ENCODE data around the gene MFSD11.
"Not testable (repeated sequence)": the region's sequence is repeated elsewhere in the genome, so short reads cannot be mapped to it uniquely, and the experiment has no call there.

Gene MFSD11

DNA sequence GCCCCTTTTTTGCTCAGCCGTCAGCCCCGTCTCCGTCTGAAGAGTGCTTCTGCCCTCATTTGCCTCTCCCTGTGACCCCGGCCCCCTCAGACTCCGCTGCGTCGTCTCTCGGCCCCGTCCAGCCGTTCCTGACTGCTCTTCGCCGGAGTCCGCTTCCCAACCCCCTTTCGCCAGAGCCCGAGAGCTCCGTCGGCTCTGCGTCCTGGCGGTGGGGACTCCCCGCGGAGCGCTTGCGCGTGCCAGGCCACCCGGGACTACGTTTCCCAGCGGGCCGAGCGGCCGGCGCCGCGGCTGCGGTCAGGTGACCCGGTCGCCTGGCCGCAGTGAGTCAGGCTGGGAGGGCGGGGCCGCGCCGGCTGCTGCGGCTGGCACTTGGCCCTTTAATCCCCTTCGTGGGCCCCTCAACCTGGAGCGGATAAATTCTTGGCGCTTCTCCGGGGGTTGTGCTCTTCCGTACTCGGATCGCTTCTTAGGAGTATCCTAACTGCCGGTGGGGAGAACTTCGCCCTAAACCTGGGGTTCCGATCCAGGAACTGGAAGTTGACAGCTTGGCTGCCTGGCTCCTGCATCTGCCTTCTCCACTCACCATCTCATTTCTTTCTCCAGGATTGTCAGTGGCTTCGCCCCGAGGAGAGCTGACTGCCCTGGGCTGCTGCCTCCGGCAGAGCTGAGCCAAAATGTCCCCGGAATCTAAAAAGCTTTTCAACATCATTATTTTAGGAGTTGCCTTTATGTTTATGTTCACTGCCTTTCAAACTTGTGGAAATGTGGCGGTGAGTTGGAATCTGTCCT, at the start of gene MFSD11:
TSS of gene MFSD11 (plus strand) at position 444 of the 792 bp plus-strand sequence. CDS start at position 678, 234 bp downstream.
- DNase-seq (ENCODE audit: low spot score): peak; percentile 94

DNA sequence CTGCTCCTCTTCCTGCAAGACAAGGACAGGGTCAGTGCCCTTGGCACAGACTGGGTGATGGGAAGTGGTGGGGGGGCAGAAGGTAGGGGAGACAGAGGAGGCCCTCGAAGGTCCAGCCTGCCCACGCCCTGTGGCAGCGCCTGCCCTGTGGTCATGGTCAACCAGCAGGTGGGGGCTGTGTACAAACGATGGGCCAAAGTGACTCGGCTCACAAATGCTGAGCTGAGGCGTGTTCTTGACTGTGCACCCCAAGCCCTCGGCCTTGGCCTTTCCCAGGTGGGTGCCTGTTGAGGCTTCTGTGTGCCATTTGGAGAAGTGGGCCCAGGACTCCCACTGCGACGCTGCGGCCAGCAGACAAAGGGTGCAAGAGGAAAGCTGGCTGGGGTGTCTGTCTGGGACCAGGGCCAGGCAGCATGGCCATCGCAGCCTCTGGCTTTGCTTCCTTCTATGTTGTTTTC, 49.7 kb upstream of the MFSD11 start:
- DNase-seq (ENCODE audit: low spot score): no peak

DNA sequence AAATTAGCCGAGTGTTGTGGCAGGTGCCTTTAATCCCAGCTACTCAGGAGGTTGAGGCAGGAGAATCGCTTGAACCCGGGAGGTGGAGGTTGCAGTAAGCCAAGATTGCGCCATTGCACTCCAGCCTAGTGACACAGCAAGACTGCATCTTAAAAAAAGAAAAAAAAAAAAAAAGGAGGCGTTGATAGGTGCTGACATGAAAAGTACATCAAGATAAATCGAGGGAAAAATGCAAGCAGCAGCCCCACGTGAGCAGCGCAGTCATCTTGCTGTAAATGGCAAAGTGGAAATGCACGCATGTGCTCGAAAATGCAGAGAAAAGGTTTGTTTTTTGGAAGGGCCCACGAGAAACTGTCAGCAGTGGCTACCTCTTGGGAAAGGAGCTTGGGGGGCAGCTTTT, 48.1 kb upstream of the MFSD11 start:
- DNase-seq (ENCODE audit: low spot score): no peak

DNA sequence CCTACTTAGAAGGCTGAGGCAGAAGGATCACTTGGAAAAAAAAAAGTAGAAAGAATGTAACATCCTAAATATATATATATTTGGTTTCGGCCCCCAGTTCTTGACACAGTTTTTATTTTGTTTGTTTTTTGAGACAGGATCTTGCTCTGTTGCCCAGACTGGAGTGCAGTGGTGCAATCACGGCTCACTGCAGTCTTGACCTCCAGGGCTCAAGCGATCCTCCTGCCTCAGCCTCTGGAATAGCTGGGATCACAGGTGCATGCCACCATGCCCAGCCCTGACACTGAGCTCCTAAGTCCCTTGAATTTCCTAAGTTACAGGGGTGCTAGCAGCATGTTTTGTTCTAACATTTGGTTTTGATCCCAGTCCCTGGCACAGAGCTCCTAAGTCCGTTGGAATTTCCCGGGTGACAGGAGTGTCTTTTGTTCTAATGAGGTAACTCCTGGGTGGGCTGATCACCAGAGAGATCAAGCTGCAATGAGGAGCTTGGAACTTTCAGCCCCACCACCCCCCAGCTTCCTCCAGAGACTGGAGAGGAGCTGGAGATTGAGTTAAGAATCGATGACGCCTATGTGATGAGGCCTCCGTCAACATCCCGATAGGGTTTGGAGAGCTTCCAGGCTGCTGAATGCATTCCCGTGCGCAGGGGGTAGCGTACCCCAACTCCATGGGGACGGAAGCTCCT, 47.2 kb upstream of the MFSD11 start:
- DNase-seq (ENCODE audit: low spot score): no peak

DNA sequence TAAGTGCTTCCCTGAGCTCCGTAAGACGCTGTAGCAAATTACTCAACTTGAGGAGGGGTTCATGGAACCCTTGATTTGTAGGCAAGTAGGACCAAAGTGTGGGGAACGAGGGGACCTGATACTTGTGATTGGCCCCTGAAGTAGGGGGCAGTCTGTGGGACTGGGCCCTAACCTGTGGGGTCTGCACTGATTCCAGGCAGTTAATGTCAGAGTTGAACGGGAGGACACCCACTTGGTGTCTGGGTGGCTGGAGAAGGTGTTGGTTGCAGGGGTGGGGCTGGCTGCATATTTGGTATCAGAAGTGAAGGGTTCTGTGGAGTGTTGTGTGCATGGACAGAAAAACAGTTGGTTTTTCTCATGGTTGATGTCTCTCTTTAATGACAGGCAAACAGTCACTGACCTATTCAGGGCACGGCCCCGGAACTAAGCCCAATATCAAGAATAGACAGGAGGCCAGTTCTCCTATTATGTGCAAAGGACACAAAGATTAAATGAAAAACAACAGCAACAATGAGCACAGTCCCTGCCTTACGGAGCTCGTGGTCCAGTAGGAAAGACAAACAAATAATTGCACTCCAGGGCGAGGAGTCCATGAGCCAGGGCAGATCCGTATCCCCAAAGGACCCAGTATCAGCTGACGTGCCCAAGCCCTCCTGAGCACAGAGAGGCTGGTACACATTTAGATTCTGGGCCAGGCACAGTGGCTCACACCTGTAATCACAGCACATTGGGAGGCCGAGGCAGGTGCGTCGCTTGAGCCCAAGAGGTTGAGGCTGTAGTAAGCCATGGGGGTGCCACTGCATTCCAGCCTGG, 46.3 kb upstream of the MFSD11 start:
- no peak for DNase-seq (ENCODE audit: low spot score)

DNA sequence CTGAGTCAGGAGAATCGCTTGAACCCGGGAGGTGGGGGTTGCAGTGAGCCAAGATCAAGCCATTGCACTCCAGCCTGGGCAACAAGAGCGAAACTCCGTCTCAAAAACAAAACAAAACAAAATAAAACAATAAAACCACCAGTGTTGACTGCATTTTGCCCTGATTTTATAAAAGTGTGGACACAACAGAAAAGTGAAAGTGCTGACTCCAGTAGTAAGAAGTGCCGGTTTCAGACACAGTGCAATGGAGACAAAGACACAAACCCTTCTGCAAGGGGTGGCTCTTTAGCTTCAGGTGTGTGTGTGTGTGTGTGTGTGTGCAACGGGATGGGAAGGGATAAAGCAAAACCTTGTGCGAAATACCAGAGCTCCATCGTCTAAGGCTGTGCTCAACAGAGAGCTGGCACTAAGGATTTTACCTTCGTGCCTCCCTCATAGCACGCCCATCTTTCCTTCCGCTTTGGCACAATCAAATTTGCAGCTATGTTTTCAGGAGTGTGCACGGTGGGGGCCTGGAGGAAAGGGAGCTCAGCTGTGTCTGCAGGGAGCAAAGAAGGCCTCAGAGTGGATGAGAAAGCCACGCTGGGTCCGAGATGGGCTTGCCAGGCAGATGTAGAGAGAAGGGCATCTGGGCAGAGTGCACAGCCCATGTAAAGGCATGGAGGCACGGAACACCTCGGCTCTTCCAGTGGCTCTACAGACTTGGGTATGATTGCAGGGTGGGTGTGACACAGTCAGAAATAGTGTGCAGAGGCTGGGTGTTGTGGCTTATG, 42.7 kb upstream of the MFSD11 start:
- no peak for DNase-seq (ENCODE audit: low spot score)

DNA sequence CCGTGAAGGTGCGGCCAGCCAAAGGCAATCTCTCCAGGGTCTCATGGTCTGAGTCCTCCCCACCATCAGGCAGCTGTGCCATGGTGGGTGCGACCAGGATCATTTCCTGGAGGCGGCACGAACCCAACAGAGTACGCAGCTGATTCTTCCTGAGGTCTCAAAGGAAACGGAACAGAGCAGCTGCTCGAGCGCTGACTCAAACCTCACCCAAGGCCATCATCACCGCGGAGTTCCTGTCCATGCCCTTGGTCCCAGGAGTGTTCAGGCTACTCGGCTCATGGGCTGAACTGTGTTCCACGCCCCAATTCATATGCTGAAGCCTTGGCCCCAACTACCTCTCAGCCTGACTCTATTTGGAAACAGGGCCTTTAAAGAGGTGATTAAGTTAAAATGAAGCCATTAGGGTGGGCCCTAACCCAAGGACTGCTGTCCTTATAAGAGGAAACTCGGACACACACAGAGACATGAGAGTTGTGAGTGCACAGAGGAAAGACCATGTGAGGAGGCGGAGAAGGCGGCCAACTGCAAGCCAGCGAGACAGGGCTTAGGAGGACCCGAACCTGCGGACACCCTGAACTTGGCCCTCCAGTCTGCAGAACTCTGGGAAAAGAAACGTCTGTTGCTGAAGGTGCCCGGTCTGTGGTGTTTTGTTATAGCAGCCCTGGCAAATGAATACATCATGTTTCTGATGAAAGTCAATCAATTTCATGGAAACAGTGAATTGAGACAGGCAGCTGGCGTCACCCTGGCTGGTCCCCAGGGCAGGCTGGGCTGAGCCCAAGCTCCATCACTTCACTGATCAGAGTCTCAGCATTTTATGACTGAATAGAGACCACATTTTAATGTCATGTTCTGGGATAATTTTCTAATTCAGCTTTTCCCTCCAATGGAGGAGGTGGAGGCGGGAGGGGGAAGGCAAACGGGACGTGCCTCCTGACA, 40.9 kb upstream of the MFSD11 start:
- DNase-seq (ENCODE audit: low spot score): no peak

DNA sequence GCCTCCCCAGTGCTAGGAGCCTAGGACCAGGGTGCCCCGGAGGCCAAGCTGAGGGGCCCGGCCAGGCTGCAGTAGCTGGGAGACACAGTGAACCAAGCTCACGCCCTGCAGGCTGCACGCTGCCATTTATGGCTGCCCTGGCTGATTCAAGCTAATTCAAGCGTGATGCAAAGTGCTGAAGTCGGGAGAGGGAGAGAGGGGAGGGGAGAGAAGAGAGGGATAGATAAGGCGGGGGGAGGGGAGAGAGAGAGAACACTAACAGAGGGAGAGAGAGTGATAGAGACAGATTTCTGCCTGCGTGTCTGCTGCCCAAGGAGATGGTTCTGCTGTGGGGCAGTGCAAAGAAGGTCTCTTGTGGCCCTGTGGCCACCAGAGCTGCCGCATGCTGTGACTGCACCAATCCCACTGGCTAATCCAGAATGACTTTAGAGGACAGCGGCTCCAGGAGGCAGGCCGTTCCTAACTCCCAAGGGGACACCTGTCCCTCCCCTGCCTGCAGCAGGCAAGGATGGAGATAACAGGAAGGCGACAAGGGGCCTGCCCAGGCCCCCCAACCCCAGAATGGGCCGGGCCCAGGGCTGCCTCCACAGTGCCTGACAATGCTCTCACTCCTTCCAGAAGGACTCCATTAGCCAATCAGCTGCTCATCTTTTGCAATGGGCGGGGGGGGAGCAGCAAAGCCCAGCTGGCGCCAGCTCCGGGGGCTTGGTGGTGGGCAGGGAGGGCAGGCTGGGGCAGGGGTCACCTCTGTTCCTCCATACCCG, 40.0 kb upstream of the MFSD11 start:
- no peak for DNase-seq (ENCODE audit: low spot score)

DNA sequence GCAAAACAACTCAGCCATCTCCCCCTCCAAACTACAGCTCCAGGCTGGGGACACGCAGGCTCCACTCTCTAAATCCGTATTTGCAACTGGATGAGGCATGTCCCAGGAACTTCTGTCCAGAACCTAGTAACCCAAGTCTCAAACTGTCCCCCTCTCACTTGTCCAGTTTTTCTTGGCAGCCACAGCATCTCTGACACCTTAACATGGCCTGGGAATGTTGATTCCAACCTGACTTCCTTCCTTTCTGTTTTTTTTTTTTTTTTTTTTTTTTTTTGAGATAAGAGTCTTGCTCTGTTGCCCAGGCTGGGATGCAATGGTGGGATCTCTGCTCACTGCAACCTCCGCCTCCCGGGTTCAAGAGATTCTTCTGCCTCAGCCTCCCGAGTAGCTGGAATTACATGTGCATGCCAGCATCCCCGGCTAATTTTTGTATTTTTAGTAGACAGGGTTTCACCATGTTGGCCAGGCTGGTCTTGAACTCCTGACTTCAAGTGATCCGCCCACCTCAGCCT, 39.4 kb upstream of the MFSD11 start:
- not testable (repeated sequence) for DNase-seq (ENCODE audit: low spot score)

DNA sequence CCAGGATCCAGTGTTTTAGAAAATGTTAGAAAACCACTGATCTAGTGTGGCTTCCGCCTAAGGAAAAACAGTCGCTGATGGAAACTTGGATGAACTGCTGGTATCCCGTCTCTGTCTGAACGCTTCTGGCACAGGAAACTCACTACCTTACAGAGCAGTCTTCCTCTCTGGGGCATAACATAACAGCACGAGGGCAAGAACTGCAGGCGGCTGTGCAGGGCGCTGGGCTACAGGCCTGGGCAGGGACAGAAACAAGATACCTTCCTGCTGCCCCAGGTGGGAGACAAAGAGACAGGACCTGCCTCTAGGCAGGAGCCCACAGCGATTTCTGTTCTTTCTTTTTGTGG, 37.7 kb upstream of the MFSD11 start:
- no peak for DNase-seq (ENCODE audit: low spot score)

DNA sequence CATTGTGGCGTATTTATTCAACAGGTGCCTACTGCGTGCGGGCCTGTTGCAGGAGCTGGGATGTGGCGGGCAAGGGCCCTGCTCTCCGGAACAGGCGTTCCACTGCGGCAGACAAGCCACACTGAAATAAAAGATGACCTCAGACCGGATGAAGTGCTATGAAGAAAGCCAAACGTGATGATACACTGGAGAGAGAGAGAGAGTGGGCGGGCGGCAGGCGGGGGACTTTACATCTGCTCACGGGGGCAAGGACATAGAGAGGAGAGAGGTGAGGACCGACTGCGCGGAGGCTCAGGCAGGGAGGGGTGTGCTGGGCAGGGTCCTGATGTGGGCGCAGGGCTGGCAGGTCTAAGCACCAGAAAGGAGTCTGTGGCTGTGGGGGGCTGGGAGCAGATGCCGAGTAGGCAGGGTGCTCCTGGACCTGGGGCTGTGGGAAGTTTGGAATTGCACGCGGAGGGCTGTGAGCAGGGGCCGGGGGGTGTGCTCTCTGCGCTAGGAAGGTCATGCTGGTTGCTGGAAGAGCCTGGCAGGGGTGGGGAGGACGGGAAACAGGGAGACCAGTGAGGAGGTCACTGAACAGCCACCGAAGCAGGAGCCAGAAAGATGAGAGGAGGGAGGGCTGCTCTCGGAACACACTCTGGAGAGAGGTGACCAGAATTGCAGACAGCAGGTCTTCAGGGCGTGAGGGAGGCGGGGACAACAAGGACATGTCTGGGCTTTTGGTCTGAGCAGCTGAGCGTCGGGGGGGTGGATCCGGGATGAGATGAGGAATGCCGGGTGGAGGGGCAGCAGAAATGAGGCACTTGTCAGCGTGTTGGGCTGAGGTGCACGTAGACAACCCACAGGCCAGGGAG, 37.1 kb upstream of the MFSD11 start:
- no peak for DNase-seq (ENCODE audit: low spot score)

DNA sequence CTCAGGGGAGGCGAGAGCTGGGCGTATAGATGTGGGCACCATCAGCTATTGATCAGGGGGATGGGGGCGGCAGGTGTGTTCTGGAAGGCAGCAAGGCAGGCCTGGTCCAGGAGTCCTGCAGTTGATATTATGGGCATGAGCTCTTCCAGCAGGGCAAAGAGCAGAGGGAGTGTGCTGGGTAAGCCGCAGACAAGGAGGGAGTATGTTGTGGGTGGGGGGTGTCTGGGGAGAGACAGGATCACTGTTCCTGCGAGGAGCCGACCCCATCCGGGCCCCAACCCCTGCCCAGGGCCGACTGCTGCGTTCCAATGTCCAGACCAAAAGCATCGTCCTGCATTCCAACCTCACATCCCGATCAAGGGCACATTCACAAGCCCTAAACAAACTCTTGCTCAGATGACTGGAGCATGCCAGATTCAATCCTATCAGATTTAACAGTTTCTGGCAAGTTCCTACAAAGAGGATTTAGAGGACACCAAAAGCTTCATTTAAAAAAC, 36.4 kb upstream of the MFSD11 start:
- DNase-seq (ENCODE audit: low spot score): no peak

DNA sequence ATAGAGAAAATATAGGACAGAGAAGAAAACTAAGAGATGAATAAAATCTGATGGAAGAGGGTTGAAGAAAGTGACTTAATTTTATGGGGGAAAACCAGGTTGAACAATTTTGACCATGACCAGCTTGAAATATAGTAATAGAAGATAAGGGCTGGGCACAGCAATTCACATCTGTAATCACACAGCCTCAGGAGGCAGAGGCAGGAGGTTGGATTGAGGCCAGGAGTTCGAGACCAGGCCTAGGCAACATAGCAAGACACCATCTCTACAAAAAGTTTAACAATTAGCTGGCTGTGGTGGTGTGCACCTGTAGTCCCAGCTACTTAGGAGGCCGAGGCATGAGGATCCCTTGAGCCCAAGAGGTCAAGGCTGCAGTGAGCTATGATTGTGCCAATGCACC, 35.8 kb upstream of the MFSD11 start:
- DNase-seq (ENCODE audit: low spot score): no peak

DNA sequence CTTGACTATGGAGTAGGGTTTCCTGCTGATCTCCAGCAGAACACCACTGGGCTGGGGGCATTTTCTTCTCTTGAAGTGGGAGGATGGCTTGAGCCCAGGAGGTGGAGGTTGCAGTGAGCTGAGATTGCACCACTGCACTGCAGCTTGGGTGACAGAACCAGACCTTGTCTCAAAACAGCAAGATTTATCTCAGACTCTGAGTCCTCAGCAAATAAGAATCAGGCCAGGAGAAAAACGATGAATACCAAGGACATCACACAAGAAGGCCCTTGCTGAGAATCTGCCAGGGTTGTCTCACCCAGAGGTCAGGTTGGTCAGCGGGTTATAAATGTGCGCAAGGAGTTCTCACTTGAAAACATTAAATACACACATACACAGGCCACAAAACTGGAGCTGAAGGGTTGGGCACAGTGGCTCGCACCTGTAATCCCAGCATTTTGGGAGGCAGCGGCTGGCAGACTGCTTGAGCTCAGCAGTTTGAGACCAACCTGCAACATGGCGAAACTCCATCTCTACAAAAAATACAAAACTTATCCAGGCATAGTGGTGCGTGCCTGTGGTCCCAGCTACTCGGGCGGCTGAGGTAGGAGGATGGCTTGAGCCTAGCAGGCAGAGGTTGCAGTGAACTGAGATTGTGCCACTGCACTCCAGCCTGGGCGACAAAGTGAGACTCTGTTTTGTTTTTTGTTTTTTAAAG, 34.8 kb upstream of the MFSD11 start:
- DNase-seq (ENCODE audit: low spot score): no peak

DNA sequence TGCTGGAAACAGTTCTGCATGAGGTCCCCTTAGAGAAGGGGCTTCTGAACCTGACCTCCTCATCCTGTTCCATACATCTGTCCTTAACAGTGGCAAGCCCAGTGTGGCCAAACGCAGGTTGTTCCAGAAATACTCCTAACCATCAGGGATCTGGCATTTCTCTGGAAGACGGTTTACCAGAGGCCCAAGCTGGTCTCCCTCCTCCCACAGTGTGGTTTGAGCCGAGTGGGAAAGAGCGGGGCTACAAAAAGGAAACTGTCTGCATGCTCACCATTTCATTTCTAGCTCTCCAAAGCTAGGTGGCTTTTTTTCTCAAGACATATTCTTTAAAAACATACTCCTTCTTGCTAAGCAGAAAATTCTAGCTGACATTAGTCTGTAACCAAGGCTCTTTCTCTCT, 33.1 kb upstream of the MFSD11 start:
- DNase-seq (ENCODE audit: low spot score): no peak

DNA sequence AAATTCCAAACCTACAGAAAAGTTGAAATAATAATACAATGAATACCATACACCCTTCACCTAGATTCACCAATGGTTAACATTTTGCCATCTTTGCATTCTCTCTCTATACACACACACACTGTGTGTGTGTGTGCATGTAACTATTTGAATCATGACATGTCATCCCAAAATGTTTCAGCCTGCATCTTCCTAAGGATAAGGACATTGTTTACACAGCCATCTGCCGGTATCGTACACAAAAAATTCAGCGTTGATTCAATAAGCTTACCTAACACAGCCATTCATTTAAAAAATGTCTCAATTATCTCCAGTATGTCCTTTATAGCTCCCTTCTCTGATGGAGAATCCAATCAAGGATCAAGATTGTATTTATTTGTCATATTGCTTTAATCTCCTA, 31.1 kb upstream of the MFSD11 start:
- no peak for DNase-seq (ENCODE audit: low spot score)

DNA sequence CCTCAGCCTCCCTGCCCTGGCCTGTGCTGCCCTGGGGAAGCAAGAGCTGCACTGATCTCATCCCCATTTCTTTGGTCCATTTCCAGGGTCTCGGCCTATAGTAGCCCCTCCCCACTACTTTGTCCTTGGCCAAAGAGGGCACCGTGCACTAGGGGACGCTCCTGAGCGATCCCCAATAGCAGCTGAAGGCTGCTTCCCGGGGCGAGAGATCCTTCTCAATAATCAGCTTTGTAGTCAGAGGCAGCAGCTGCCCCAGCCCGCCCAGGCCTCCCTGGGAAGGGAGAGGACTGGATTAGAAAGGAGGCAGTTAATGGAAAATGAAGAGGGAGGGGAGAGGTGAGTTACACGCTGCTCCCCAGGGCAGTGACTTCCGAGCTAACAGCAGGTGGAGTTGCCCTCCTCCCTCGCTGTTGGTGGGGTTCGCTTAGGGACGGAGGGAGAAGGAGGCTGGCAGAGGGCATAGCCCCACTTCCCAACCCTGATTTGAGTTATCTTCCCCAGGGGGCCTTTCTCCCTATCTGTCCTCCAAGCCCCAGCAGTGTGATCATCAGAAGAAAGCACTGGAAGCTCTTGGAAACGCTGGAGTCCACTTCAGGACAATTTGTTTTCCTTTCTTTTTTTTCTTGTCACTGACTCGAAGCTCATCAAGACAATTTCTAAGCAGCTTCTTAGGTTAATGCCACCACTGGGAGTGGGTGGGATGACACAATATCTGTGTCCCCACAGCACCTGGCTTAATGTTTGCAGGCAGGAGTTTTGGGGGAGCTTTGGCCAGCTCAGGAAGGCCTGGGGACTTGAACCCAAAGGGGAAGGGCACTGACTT, 29.7 kb upstream of the MFSD11 start:
- no peak for DNase-seq (ENCODE audit: low spot score)
